HG02610 (cell line): ENCODE measurements around the gene MPRIP.
"Not testable (repeated sequence)": the region's sequence is repeated elsewhere in the genome, so short reads cannot be mapped to it uniquely, and the experiment has no call there.

Experiments
- ATAC-seq: cut with Tn5 transposase; IDR thresholded peaks from one replicate; pipeline ENCODE4 v1.9.1; 2021; ENCODE audit warnings: mild to moderate bottlenecking, moderate library complexity; ENCODE audit not compliant: unreplicated experiment

Gene MPRIP

GRCh38 chr17:17158506-17158905, 116.2 kb downstream of the MPRIP start:
- not testable (repeated sequence) for ATAC-seq

GRCh38 chr17:17159571-17159970, 117.3 kb downstream of the MPRIP start:
- no peak for ATAC-seq

- no peak for ATAC-seq
Observed at GRCh38 chr17:17161121-17161520, 118.9 kb downstream of the MPRIP start.

- ATAC-seq, result no peak
Observed at GRCh38 chr17:17161759-17162158, 119.5 kb downstream of the MPRIP start.

GRCh38 chr17:17164156-17164555, 121.9 kb downstream of the MPRIP start:
- ATAC-seq, result no peak

GRCh38 chr17:17164676-17165075, 122.4 kb downstream of the MPRIP start:
- ATAC-seq, result no peak

- ATAC-seq, result no peak
Observed at GRCh38 chr17:17165666-17166308, 123.5 kb downstream of the MPRIP start.

- no peak for ATAC-seq
Observed at GRCh38 chr17:17166446-17166845, 124.2 kb downstream of the MPRIP start.

GRCh38 chr17:17167356-17167755, 125.1 kb downstream of the MPRIP start:
- no peak for ATAC-seq

- ATAC-seq, result no peak
Observed at GRCh38 chr17:17167986-17168385, 125.7 kb downstream of the MPRIP start.

- no peak for ATAC-seq
Observed at GRCh38 chr17:17168401-17168800, 126.1 kb downstream of the MPRIP start.

GRCh38 chr17:17169396-17169795, 127.1 kb downstream of the MPRIP start:
- ATAC-seq, result no peak

- ATAC-seq, result no peak
Observed at GRCh38 chr17:17170346-17170985, 128.2 kb downstream of the MPRIP start.

- ATAC-seq, result no peak
Observed at GRCh38 chr17:17171186-17171585, 128.9 kb downstream of the MPRIP start.

GRCh38 chr17:17172001-17172939, 130.0 kb downstream of the MPRIP start:
- ATAC-seq, result no peak

- no peak for ATAC-seq
Observed at GRCh38 chr17:17172990-17173389, 130.7 kb downstream of the MPRIP start.

GRCh38 chr17:17173921-17174320, 131.7 kb downstream of the MPRIP start:
- ATAC-seq, result no peak

GRCh38 chr17:17175340-17175739, 133.1 kb downstream of the MPRIP start:
- no peak for ATAC-seq

GRCh38 chr17:17175917-17176316, 133.7 kb downstream of the MPRIP start:
- no peak for ATAC-seq

- ATAC-seq, result no peak
Observed at GRCh38 chr17:17176341-17176740, 134.1 kb downstream of the MPRIP start.

- no peak for ATAC-seq
Observed at GRCh38 chr17:17177176-17177575, 134.9 kb downstream of the MPRIP start.

GRCh38 chr17:17179371-17179827, 137.1 kb downstream of the MPRIP start:
- ATAC-seq, result peak; percentile 58
